Endothelial cell (in vitro differentiated cells): ENCODE results near the gene SLC25A15. TPM values are rescaled to one million over a fixed set of nuclear protein-coding genes. Genes with fewer than 3 reads are reported as not detected.
A peak's percentile ranks its signal among the peaks of the same experiment; 100 is the strongest.

Source experiments
- DNase-seq: peaks from one replicate; pipeline ENCODE4 v3.0.0; 2021; ENCODE audit warnings: low spot score
- H3K27ac Mint-ChIP-seq: one replicate; pipeline ENCODE4 v1.8.0; 2021; ENCODE audit warnings: mixed read lengths, inconsistent platforms; ENCODE audit not compliant: unreplicated experiment
- H3K27me3 Mint-ChIP-seq: one replicate; pipeline ENCODE4 v1.8.0; 2021; ENCODE audit warnings: mild to moderate bottlenecking, moderate library complexity, mixed read lengths, inconsistent platforms; ENCODE audit not compliant: unreplicated experiment
- H3K36me3 Mint-ChIP-seq: one replicate; pipeline ENCODE4 v1.8.0; 2021; ENCODE audit warnings: mild to moderate bottlenecking, low read depth, mixed read lengths, inconsistent platforms; ENCODE audit not compliant: unreplicated experiment
- H3K4me1 Mint-ChIP-seq: one replicate; pipeline ENCODE4 v1.8.0; 2021; ENCODE audit warnings: mild to moderate bottlenecking, mixed read lengths, inconsistent platforms; ENCODE audit not compliant: unreplicated experiment
- H3K4me3 Mint-ChIP-seq: one replicate; pipeline ENCODE4 v1.8.0; 2021; ENCODE audit warnings: mild to moderate bottlenecking, mixed read lengths, inconsistent platforms; ENCODE audit not compliant: unreplicated experiment
- H3K9me3 Mint-ChIP-seq: one replicate; pipeline ENCODE4 v1.8.0; 2021; ENCODE audit warnings: mixed read lengths, inconsistent platforms; ENCODE audit not compliant: unreplicated experiment
- total RNA-seq: library from RNA; stranded (reverse); fragmentation: NEBNext Ultra II Directional; extraction: Animal tissue kit (Norgen Biotek cat#: 25700); gene quantifications from one replicate; pipeline ENCODE4 v1.2.1, GENCODE V29; 2021; ENCODE audit not compliant: unreplicated experiment
- TF ChIP-seq, protein P1 (sequence below): fragments of 200-600 bp; sonication (generic); IDR thresholded peaks from one replicate; pipeline ENCODE4 v1.5.0; 2021; ENCODE audit warnings: antibody characterized with exemption; ENCODE audit not compliant: unreplicated experiment

SLC25A15 gene
- total RNA-seq, 1 donor from 2014 or later = 7.6 TPM

DNA sequence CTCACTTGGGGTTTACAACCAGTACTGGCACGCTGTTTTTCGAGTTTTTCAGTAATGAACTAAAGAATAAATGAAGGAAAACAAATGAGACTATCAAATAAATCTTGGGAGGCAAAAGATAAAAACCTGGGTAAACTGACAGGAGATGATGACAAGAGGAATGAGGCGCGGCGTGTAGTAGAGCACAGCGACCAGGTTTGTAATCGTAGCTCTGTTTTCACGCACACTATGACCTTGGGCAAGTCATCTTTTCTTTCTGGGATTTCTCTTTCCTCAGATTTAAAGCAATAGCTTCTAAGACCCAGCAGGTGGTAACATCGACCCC is 18.8 kb upstream of the SLC25A15 start:
- H3K4me1 Mint-ChIP-seq = peaks cover 9% of the 10 kb centered on the region
- TF ChIP-seq, protein P1, sequence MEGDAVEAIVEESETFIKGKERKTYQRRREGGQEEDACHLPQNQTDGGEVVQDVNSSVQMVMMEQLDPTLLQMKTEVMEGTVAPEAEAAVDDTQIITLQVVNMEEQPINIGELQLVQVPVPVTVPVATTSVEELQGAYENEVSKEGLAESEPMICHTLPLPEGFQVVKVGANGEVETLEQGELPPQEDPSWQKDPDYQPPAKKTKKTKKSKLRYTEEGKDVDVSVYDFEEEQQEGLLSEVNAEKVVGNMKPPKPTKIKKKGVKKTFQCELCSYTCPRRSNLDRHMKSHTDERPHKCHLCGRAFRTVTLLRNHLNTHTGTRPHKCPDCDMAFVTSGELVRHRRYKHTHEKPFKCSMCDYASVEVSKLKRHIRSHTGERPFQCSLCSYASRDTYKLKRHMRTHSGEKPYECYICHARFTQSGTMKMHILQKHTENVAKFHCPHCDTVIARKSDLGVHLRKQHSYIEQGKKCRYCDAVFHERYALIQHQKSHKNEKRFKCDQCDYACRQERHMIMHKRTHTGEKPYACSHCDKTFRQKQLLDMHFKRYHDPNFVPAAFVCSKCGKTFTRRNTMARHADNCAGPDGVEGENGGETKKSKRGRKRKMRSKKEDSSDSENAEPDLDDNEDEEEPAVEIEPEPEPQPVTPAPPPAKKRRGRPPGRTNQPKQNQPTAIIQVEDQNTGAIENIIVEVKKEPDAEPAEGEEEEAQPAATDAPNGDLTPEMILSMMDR = no peak
- H3K4me3 Mint-ChIP-seq = peak overlapping the region; percentile 99
- H3K9me3 Mint-ChIP-seq = no peaks in the 10 kb centered on the region
- no peak for DNase-seq
- H3K36me3 Mint-ChIP-seq = no peaks in the 10 kb centered on the region
- H3K27me3 Mint-ChIP-seq = peaks cover 2% of the 10 kb centered on the region
- H3K27ac Mint-ChIP-seq = peak overlapping the region; percentile 97

DNA sequence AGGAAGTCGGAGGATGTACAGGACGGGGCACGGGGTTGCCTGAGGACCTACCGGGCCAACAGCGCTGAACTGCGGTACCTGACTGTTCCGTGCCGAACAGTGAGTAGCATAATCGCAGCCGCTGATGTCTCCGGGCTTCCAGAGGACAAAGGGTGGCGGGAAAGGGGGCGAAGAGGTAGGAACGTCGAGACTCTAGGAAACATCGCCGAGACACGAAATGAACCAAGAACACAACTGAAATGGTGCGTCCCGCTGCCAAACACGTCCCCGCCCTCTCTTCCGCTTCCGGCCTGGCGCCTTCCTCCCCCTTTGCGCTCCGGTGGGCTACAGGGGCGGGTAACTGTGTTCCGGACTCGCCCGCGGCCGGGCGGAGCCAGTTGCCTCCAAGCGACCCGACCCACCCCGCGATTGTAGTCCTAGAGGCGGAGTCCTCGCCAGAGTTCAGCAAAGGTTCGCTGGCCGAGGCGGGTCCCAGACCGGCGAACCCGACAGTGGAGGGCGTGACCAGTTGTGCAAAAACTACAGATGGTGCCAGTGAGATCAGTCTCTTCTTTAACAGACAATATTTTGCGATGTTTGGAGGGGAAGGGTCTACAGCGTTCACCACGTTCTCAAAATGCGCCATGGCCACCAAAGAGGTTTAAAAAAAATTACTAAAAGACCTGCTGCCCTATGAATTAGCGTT is 18.3 kb upstream of the SLC25A15 start, which contains the start of gene MRPS31:
MRPS31 (minus strand) TSS at position 257 of the 685 bp plus-strand sequence; CDS start at position 203, 54 bp downstream.
- Mint-ChIP-seq H3K36me3 (no peaks in the 10 kb centered on the region), H3K4me1 (peaks cover 9% of the 10 kb centered on the region), H3K9me3 (no peaks in the 10 kb centered on the region), H3K4me3 (peak within 1 kb of the TSS; percentile 99), H3K27me3 (peaks cover 2% of the 10 kb centered on the region), H3K27ac (peak within 1 kb of the TSS; percentile 97)
- DNase-seq = peak; percentile 96
- TF ChIP-seq, protein P1 = no peak

DNA sequence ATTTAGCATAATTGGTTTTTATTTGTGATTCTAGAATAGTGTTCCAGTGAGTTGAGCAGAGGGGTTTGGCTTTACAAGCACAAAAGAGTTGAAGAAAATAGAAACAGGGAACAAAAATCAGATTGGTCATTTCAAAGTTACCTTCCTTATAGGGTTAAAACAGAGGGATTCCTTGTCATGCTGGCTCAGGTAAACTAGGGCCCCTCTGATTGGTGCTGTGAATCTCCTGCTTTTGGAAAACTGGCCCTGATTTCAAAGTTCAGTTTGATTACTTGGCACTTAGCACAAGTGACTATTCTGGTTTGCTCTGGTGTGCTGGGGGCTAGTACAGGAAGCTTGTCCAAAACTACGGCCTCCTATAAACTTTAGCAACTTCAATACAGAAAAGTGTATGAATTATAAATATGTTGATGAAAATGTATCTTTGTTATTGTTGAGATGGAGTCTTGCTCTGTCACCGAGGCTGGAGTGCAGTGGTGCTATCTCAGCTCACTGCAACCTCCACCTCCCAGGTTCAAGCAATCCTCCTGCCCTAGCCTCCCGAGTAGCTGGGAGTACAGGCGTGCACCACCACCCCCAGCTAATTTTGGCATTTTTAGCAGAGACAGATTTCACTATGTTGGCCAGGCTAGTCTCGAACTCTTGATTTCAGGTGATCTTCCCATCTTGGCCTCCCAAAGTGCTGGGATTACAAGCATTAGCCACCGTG is 16.5 kb upstream of the SLC25A15 start:
- Mint-ChIP-seq H3K4me1 (peaks cover 20% of the 10 kb centered on the region), H3K27ac (no peak overlapping the region), H3K9me3 (no peaks in the 10 kb centered on the region), H3K4me3 (no peak overlapping the region), H3K36me3 (no peaks in the 10 kb centered on the region), H3K27me3 (peaks cover 2% of the 10 kb centered on the region)
- TF ChIP-seq, protein P1 = no peak
- DNase-seq = no peak

DNA sequence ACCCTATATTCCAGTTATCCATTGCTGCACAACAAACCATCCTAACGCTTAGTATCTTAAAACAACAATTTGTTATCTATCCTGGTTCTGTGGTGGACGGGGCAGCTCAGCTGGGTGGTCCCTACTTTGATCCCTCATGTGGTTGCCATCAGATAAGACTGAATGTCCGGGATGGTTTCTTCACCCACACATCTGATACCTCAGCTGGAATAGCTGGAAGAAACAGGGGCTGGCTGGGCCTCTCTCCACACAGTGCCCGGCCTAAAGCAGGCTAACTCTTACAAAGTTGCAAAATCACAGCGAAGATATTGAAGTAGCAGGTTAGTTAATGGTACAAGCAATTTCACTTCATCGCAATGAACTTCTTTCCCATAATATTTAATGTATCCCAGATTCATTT is 14.7 kb upstream of the SLC25A15 start:
- Mint-ChIP-seq H3K4me3 (no peak overlapping the region), H3K4me1 (peaks cover 20% of the 10 kb centered on the region), H3K27me3 (peaks cover 3% of the 10 kb centered on the region), H3K27ac (no peak overlapping the region), H3K36me3 (no peaks in the 10 kb centered on the region), H3K9me3 (no peaks in the 10 kb centered on the region)
- DNase-seq = no peak
- TF ChIP-seq, protein P1 = no peak

DNA sequence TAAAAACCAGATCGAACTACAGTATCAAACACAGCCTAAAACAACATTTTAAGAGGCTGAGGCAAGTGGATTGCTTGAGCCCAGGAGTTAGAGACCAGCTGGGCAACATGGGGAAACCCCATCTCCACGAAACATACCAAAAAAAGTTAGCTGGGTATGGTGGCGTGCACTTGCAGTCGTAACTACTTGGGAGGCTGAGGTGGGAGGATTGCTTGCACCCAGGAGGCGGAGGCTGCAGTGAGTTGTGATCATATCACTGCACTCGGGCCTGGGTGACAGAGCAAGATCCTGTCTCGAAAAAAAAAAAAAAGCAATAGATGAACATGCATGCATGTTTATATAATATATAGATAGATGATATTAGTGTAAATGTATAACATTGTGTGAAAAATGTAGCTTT is 13.2 kb upstream of the SLC25A15 start:
- Mint-ChIP-seq H3K27ac (no peak overlapping the region), H3K4me1 (peaks cover 10% of the 10 kb centered on the region), H3K9me3 (no peaks in the 10 kb centered on the region), H3K4me3 (no peak overlapping the region), H3K27me3 (peaks cover 1% of the 10 kb centered on the region), H3K36me3 (no peaks in the 10 kb centered on the region)
- TF ChIP-seq, protein P1 = no peak
- DNase-seq = no peak
